GM19467 (cell line): ENCODE measurements around the gene SCAPER.
"Not testable (repeated sequence)": the region's sequence is repeated elsewhere in the genome, so short reads cannot be mapped to it uniquely, and the experiment has no call there.

ENCODE experiments used
- ATAC-seq: cut with Tn5 transposase; IDR thresholded peaks from one replicate; pipeline ENCODE4 v1.9.1; 2021; ENCODE audit warnings: mild to moderate bottlenecking, moderate library complexity; ENCODE audit not compliant: unreplicated experiment

SCAPER gene

DNA sequence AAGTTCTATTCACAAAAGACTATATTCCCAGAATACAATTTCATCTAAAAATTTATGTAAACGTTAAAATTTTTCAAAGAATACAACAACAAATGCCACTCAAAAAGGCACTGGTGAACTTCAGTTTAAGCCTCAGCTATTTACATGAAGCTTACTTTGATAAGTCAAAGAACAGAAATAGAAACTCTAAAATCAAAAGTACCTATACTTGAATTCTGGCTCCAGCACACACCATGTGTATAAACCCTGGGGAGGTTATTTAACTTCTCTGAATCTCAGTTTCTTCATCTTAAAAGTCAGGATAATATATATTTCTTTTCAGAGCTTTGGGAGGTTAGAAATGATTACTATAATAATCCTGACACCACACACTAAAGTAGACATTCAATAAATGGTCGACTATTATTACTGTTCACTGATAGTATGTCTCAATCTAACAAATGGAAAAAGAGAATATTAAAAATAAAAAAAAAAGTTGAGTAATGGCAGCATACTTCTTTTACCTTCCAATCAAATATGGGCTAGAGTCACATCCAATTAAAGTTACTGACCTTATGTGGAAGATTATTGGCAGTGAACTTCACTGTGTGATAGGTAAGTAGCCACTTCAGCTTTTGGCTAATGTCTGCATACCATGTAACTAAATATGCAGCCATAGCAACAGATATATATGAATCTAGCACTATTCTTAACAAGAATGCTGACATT lies 320.1 kb downstream of the SCAPER start:
- ATAC-seq, result no peak

GRCh38 chr15:76582550-76582949 lies 322.6 kb downstream of the SCAPER start:
- ATAC-seq, result no peak

DNA sequence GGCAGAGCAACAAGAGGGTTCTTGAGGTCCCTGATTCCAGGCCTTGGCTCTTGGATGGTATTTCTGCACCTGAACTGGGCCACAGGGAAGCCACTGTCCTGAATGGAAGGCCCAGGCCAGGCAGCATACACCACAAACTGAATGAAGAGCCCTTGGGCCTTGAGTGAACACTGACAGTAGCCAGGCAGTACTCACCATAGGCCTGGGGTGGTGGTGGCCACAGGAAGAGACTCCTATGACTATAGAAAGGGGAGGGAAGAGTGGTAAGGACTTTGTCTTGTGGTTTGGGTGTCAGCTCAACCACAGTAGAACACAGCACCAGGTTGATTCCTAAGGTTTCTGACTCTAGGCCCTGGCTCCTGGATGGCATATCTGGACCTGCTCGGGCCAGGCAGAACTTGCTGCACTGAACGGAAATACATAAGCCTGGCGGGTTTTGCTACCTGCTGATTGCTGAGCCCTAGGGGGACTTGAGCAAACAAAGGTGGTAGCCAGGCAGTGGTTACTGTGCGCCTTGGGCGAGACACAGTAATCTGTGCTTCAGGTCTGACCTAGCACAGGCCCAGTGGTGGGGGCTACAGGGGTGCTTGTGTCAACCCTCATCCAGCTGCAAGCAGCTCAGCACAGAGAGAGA lies 327.1 kb downstream of the SCAPER start:
- no peak for ATAC-seq

DNA sequence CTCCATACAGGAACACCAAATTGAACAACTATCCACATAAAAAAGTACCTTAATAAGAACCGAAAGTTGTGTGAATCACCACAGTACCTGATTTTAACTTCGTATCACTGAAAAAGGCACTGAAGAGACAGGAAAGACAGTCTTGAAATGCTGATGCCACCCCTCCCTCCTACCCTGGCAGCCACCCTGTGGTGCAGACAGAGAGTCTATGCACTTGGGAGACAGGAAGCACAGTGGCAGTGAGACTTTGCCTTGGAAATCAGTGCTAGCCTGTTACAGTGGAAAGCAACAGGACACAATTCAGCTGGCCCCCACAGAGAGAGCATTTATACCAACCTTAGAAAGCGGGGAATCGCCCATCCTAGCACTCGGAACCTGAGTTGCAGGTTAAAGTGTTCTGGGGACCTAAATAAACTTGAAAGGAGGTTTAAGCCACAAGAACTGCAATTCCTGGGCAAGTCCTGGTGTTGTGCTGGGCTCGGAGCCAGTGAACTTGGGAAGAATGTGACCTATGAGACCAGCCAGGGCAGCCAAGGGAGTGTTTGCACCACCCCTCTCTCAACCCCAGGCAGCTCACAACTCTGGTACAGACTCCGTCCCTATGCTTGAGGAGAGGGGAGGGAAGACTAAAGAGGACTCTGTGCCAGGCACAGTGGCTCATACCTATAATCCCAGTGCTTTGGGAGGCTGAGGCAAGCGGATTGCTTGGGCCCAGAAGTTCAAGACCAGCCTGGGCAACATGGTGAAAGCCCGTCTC lies 328.4 kb downstream of the SCAPER start:
- no peak for ATAC-seq

DNA sequence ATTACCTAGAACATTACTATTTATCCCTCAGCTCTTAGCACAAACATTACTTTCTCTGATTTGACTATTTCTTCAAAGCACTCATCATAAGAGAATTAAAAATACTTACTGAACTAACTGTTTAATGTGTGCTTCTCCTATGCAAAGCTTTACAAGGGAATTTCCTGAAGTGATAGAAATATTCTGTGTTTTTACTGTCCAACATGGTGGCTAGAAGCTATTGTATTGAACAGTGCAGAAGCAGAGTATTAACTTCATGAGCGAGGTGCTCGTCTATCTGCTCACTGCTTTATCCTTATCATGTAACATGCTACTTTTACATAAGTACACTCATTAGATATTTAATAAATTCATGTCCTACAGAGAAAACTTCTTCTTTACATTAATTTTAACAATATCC lies 329.5 kb downstream of the SCAPER start:
- no peak for ATAC-seq

GRCh38 chr15:76575274-76575673 lies 329.9 kb downstream of the SCAPER start:
- peak; percentile 86 for ATAC-seq

GRCh38 chr15:76572983-76573314 lies 332.2 kb downstream of the SCAPER start:
- no peak for ATAC-seq

GRCh38 chr15:76566276-76566675 lies 338.9 kb downstream of the SCAPER start:
- no peak for ATAC-seq

DNA sequence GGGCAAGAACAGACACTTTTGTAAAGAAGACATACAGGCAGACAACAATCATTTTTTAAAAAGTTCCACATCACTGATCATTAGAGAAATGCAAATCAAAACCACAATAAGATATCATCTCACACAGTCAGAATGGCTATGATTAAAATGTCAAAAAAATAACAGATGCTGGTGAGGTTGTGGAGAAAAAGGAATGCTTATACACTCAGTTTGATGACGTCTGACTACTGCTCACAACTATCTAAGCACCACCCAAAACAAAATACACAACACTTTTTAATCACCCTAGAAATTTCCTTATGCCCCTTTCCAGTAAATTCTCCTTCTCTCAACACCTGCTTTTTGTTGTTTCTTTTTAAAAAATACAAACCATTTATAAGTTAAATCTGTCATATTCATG lies 339.8 kb downstream of the SCAPER start:
- no peak for ATAC-seq

DNA sequence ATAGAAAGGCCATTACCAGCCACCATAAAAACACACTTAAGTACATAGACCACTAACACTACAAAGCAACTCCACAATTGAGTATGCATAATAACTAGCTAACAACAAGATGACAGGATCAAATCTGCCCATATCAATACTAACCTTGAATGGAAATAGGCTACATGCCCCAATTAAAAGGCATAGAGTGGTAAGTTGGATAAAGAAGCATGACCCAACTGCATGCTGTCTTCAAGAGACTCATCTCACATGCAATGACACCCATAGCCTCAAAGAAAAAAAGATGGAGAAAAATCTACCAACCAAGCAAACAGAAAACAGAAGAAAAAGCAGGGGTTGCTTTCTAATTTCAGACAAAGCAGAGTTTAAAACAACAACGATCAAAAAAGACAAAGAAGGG lies 349.9 kb downstream of the SCAPER start:
- no peak for ATAC-seq

- ATAC-seq, result no peak
These were observed 351.6 kb downstream of the SCAPER start for GRCh38 chr15:76553564-76553963.

- ATAC-seq, result no peak
These were observed 352.0 kb downstream of the SCAPER start for GRCh38 chr15:76553102-76553501.

GRCh38 chr15:76546805-76547204 lies 358.3 kb downstream of the SCAPER start:
- no peak for ATAC-seq

DNA sequence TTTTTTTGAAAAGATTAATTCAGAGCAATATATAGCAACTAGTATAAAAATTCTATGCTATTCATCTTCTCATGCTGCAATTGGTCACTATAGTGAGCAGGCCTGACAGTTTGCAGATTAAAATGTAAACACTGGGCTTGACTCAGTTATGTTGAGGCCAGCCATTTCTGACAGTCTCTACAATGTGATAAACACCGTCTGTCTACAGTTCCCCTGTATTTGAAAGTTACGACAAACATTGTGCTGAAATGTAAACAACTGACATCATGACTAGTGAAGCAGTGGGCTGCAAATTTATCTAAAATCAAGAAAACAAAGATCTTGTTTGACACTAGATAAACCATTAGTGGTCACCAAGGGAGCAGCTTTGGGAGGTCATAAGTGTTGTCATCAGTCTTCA lies 371.1 kb downstream of the SCAPER start:
- ATAC-seq, result no peak

- no peak for ATAC-seq
These were observed 371.9 kb downstream of the SCAPER start for GRCh38 chr15:76533060-76533820.

GRCh38 chr15:76529911-76530310 lies 375.2 kb downstream of the SCAPER start:
- no peak for ATAC-seq

DNA sequence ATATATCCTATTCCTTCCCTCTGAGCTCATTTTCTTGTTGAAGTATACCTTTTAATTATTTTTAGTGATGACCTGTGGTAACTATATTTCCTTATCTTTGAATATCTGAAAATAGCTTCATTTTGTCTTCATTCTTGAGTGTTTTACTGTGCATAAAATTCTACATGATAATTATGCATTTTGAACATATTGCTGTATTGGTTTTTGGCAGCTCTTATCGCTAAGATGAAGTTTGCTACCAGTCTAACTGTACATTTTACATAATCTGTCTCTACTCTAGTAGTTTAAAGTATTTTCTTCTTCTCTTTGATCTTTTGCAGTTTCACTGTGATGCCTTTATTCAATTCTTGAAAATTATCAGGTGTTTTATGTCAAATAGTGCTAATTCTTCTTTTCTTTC lies 379.0 kb downstream of the SCAPER start:
- ATAC-seq, result no peak

GRCh38 chr15:76517910-76518309 lies 387.2 kb downstream of the SCAPER start:
- no peak for ATAC-seq

DNA sequence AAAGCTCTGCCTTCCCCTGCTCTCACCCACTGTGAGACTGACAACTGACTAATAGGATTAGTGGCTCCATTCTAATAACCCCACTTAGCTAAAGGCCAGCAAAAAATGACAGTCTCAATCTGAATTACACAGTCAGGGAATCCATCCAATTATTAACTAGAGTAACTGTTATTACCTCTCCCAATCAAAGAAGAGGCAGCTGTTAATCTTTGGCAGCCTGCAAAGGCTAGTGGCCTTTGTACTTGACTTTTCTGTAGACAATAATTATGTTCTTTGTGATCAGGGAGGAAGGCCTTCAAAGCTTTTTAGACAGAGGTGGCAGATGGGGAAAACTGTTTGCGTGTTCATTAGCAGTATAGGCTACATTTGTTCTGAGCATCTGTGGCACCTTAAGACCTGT lies 390.9 kb downstream of the SCAPER start:
- ATAC-seq, result no peak

DNA sequence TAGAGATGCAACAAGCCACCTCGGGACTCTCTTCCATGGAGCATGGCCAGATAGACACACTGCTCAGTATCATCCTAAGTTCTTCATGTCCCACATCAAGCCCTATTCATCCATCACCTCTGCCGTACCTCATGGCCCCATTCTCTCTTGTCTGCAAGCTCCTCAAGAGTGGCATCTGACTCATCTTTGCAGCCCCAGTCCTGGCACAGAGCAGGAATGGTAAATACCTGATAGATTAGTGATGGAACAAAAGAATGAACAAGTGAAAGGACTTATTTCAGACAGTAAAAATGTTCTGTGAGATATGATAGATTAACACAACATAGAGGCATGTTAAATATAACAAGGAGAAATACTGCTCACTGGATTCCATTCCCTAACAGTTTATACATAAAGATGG lies 392.2 kb downstream of the SCAPER start:
- ATAC-seq, result no peak

- not testable (repeated sequence) for ATAC-seq
These were observed 394.5 kb downstream of the SCAPER start for GRCh38 chr15:76510663-76511062.
